Measurements from ENCODE around the gene BTBD17.
A peak's percentile ranks its signal among the peaks of the same experiment; 100 is the strongest.

BTBD17 gene

GRCh38 chr17:74386386-74386785 lies 24.7 kb upstream of the BTBD17 start:
- DNase-seq = no peak

DNA sequence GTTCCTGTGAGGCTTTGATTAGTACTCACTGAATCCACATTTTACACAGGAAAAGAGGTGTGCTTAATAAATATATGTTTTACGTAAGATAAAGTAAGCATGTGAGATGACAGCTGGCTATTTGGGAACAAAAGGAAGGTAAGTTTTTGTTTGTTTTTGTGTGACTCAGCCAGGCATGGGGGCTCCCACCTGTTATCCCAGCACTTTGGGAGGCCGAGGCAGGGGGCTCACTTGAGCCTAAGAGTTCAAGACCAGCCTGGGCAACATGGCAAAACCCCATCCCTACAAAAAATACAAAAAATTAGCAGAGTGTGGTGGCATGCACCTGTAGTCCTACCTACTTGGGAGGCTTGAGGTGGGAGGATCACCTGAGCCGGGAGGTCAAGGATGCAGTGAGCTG lies 23.5 kb upstream of the BTBD17 start:
- no peak for DNase-seq

DNA sequence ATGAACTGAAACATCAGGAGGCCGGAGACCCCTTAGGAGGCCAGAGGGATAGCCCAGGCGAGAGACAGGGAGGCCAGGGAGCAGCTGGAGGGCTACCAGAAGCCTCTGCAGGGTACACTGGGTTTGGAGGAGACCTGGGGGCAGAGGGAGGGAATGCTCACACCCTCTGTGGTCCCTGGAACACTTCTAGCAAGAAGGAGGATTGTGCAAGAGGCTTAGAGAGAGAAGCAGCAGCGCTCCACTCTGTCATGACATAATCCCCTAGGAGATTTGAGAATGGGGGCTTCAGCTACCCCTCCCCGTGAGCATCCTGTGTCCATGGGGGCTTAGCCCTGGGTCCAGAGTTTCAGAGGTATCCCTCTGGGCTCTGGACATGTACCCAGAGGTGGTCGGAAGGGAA lies 21.5 kb upstream of the BTBD17 start:
- no peak for DNase-seq

DNA sequence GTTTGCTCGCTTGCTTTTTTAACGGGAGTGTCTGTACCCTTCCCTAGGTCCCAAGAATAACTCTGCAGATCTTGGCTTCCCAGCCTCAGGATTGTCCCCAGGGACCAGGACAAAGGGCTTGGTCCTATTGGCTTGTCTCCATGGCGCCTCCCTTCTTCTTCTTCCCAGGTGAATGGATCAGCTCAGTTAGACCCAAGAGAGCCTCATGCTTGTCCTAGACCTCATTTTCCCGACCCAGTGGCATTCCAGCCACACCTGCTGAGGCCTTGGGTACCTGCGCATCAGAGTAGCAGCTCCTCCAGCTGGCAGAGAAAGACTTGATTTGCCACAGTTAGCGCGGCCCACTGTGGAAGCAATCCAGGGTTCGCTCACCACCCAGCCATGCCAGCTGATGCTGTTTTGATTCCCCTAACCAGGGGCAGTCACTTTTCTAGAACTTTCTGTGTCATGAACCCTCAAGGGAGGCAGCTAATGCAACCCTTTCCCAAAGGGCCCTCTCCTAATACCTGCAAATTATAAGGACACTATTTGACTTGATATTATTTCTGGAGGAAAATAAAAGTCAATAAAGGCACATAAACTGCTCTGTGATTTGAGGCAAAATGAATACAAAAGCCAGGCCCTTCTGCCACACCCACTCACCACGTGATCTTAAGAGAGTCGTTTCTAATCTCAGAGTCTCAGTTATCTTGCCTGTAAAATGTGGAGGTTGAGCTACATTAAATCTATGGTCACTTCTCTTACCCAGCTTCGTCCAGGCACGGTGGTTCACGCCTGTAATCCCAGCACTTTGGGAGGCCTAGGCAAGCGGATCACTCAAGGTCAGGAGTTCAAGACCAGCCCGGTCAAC lies 19.5 kb upstream of the BTBD17 start:
- DNase-seq = no peak

DNA sequence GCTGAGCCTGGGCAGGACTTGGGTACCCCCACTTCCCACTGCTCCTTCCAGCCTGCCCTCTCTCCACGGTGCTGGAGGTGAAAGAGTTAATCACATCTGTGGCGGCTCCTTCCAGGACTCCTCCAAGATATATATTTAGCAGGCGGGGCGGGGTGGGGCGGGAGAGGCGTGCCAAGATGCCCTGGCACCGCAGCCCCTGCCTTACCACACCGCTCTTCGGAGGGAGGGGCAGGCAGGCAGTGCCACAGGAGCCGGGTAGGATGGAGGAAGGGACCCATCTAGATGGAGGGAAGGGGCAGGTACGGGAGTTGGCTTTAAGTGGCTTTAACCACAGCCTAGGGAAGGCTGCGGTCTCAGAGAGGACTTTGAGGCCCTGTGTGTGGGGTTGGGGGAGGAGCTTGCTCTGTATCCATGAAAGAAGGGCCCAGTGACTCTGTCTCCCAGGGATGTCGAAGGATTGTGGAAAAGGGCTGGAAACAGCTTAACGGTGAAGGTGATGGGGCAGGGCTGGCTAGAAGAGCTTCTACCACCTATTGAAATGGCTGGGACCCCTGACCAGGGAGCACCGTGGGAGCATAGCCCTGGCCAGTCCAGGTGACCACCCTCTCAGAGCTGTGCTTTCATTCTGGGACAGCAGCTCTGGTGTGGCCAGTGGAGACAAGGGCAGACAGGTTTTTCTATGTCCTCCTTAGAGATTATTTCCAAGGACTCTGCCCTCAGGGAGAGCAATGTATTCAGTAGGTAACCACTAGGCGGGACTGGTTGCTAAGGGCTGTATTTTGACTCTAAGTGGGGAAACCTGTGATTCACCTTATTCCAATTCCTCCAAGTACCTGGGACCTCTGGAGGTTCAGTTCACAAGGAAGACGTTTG lies 18.7 kb upstream of the BTBD17 start:
- DNase-seq = no peak

DNA sequence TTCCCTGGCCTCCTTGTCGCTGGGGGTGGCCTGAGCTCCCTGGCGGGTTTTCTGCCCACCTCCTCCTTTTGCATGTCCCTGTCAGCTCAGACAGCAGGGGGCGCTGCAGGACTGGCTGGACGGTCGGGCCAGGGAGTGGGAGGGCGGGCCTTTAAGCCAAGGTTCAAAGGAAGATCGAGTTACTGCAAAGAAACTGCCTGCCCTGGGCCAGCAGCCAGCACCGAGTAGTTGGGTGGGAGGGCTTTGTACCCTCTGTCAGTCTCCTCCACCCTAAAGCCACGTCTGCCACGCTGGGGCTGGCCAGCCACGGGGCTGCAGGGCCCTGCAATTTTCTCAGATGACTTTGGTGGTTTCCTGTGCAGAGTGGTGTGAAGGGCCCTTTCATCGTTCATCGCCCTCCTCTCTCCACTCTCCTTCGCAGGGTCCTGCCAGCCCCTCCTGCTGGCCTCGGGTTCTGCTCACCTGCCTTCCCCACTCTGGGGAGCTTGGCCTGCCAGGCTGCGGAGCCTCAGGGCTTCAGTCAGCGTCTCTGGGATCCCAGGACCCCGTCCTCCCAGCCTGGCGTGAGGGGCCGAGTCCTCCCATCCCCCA lies 17.9 kb upstream of the BTBD17 start:
- DNase-seq = peak; percentile 86

GRCh38 chr17:74374858-74375257 lies 13.2 kb upstream of the BTBD17 start:
- no peak for DNase-seq

- no peak for DNase-seq
Observed at GRCh38 chr17:74373838-74374606, 12.4 kb upstream of the BTBD17 start.

- DNase-seq = no peak
Observed at GRCh38 chr17:74372426-74372825, 10.8 kb upstream of the BTBD17 start.

- DNase-seq = no peak
Observed at GRCh38 chr17:74371653-74372147, 10.0 kb upstream of the BTBD17 start.

GRCh38 chr17:74369665-74370490 lies 8.2 kb upstream of the BTBD17 start:
- no peak for DNase-seq

- peak; percentile 63 for DNase-seq
Observed at GRCh38 chr17:74369221-74369620, 7.6 kb upstream of the BTBD17 start.

- DNase-seq = peak; percentile 67
Observed at GRCh38 chr17:74368341-74369081, 6.8 kb upstream of the BTBD17 start.

GRCh38 chr17:74367206-74367605 lies 5.5 kb upstream of the BTBD17 start, which contains the start of gene GPR142:
TSS of gene GPR142 (plus strand) at chr17:74367506. CDS start at chr17:74369541, 2,035 bp downstream.
- no peak for DNase-seq

GRCh38 chr17:74362810-74363498 lies 1.3 kb upstream of the BTBD17 start:
- no peak for DNase-seq

- no peak for DNase-seq
Observed at GRCh38 chr17:74362069-74362405, 369 bp upstream of the BTBD17 start.

DNA sequence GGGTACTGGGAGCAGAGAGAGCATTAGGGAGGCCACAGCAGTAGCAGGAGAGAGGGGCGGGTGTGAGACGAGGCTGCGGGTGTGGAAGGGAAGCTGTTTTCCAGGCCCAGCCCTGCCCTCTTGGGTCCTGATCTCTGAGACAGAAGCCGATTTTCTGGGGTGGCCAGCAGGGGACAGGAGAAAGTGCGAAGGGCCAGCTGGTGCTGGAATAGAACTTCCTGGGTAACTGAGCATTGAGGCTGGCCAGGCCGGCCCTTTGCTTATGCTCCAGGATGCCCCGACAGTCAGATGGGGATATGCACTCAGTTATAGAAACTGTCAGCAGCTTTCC lies 804 bp downstream of the BTBD17 start:
- no peak for DNase-seq

DNA sequence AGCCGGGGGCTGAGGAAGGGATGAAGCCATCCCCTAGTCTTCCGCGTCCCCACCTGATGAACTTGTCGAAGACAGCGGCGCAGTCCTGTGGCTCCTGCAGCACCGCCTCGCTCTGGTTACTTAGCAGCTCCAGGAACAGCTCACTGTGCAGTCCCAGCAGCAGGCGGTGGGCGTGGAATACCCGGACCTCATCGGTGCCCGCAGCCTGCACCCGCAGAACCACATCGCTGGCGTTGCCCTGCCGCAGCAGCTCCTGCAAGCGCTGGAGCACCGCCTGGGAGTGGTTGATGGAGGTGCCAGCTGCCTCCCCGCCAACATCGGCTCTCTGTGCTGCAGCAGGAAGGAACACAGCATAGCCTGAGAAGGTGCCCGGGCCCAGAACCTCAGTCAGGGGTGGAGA lies 1.8 kb downstream of the BTBD17 start:
- DNase-seq = no peak

GRCh38 chr17:74358697-74359096 lies 3.0 kb downstream of the BTBD17 start:
- no peak for DNase-seq

DNA sequence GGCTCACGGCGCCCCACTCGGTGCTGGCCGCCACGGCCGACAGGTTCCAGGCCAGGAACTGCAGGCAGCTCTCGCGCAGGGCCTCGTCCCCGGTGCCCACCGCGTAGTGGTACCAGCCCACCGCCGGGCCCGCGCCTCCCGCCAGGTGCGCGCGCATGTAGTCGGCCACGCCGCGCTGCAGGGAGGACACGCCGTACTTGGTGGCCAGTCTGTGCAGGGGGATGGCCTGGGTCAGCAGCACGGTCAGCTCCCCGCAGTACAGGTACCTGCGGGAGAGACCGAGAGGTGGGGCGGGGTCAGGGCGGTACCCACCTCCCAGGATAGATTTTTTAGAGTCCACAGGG lies 4.2 kb downstream of the BTBD17 start:
- DNase-seq = no peak
